HFFc6 (cell line): ENCODE measurements around the gene FAM98C. TPM values are rescaled to one million over a fixed set of nuclear protein-coding genes. Genes with fewer than 3 reads are reported as not detected.

ENCODE experiments used
- DNase-seq: peaks from one replicate; pipeline ENCODE4 v3.0.0-alpha.2; 2018
- H3K27ac Mint-ChIP-seq: 2 replicates; pipeline ENCODE4 v1.8.0; 2020; ENCODE audit warnings: mild to moderate bottlenecking, mixed read lengths
- H3K27me3 Mint-ChIP-seq: 2 replicates; pipeline ENCODE4 v1.8.0; 2021; ENCODE audit warnings: mild to moderate bottlenecking, moderate library complexity, mixed read lengths; ENCODE audit not compliant: insufficient read depth
- H3K36me3 Mint-ChIP-seq: 2 replicates; pipeline ENCODE4 v1.8.0; 2021; ENCODE audit warnings: low read depth, mixed read lengths
- H3K4me1 Mint-ChIP-seq: 2 replicates; pipeline ENCODE4 v1.8.0; 2020; ENCODE audit warnings: low read depth, mixed read lengths
- H3K4me3 Mint-ChIP-seq: 2 replicates; pipeline ENCODE4 v1.8.0; 2020; ENCODE audit warnings: mild to moderate bottlenecking, moderate library complexity, mixed read lengths
- H3K9me3 Mint-ChIP-seq: 2 replicates; pipeline ENCODE4 v1.8.0; 2020; ENCODE audit warnings: mild to moderate bottlenecking, mixed read lengths
- total RNA-seq, 6 experiments: library from RNA; stranded (reverse); fragmentation: NEBNext Ultra II Directional; extraction: Animal tissue kit (Norgen Biotek cat#: 25700); gene quantifications; 2 replicates in 1 of 6; 3 replicates in 5 of 6; pipeline ENCODE4 v1.2.3, GENCODE V29; 2021
- TF ChIP-seq, protein P1 (sequence below): fragments of 200-600 bp; sonication (generic); IDR thresholded peaks from 2 replicates; pipeline ENCODE4 v1.5.0; 2021; ENCODE audit warnings: antibody characterized with exemption, mild to moderate bottlenecking

Gene FAM98C
- total RNA-seq, 6 experiments from 2014 or later = 12.5 to 16.9 (median 15.6) TPM

GRCh38 chr19:38448225-38448624 lies 45.3 kb downstream of the FAM98C start:
- Mint-ChIP-seq H3K4me1 (no peaks in the 10 kb centered on the region), H3K27me3 (peaks cover 29% of the 10 kb centered on the region), H3K27ac (no peak overlapping the region), H3K9me3 (no peaks in the 10 kb centered on the region), H3K36me3 (no peaks in the 10 kb centered on the region), H3K4me3 (no peak overlapping the region)
- TF ChIP-seq, protein P1, sequence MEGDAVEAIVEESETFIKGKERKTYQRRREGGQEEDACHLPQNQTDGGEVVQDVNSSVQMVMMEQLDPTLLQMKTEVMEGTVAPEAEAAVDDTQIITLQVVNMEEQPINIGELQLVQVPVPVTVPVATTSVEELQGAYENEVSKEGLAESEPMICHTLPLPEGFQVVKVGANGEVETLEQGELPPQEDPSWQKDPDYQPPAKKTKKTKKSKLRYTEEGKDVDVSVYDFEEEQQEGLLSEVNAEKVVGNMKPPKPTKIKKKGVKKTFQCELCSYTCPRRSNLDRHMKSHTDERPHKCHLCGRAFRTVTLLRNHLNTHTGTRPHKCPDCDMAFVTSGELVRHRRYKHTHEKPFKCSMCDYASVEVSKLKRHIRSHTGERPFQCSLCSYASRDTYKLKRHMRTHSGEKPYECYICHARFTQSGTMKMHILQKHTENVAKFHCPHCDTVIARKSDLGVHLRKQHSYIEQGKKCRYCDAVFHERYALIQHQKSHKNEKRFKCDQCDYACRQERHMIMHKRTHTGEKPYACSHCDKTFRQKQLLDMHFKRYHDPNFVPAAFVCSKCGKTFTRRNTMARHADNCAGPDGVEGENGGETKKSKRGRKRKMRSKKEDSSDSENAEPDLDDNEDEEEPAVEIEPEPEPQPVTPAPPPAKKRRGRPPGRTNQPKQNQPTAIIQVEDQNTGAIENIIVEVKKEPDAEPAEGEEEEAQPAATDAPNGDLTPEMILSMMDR = no peak
- no peak for DNase-seq

GRCh38 chr19:38449518-38449917 lies 46.6 kb downstream of the FAM98C start:
- peaks cover 28% of the 10 kb centered on the region for H3K27me3 Mint-ChIP-seq

DNA sequence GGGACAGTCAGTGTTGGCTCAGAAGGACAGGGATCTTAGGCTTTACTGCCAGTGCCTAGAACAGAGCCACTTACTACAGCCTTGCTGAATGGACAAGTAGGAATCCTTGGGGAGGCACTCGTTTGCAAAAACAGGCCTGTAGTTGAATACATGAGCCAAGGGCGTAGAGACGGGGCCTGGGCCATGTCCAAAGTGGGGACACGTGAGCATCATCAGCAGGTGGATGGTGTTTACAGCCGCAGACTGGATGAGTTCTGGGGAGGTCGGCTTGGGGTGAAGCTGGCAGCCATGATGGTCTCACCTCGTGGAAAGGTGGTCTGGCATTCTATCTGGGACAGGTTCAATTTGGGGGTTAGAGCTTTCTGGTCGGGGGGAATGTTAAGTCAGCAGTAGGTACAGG lies 48.1 kb downstream of the FAM98C start:
- H3K9me3 Mint-ChIP-seq = no peaks in the 10 kb centered on the region
- H3K27me3 Mint-ChIP-seq = peaks cover 23% of the 10 kb centered on the region
- H3K4me1 Mint-ChIP-seq = no peaks in the 10 kb centered on the region
- TF ChIP-seq, protein P1 = no peak
- no peak overlapping the region for H3K27ac Mint-ChIP-seq
- H3K36me3 Mint-ChIP-seq = no peaks in the 10 kb centered on the region
- DNase-seq = no peak
- no peak overlapping the region for H3K4me3 Mint-ChIP-seq

More at GRCh38 chr19:38449518-38449917, 46.6 kb downstream of the FAM98C start:
- no peak for DNase-seq
- H3K36me3 Mint-ChIP-seq = no peaks in the 10 kb centered on the region
- H3K27ac Mint-ChIP-seq = no peak overlapping the region
- no peaks in the 10 kb centered on the region for H3K4me1 Mint-ChIP-seq
- no peaks in the 10 kb centered on the region for H3K9me3 Mint-ChIP-seq
- no peak overlapping the region for H3K4me3 Mint-ChIP-seq
- TF ChIP-seq, protein P1 = no peak

- Mint-ChIP-seq H3K27me3 (peaks cover 20% of the 10 kb centered on the region), H3K4me1 (no peaks in the 10 kb centered on the region), H3K4me3 (no peak overlapping the region), H3K27ac (no peak overlapping the region), H3K36me3 (no peaks in the 10 kb centered on the region), H3K9me3 (no peaks in the 10 kb centered on the region)
- DNase-seq = no peak
- TF ChIP-seq, protein P1 = no peak
These were observed 48.7 kb downstream of the FAM98C start for GRCh38 chr19:38451629-38452028.

GRCh38 chr19:38452430-38453366 lies 49.8 kb downstream of the FAM98C start:
- H3K4me3 Mint-ChIP-seq = no peak overlapping the region
- H3K36me3 Mint-ChIP-seq = no peaks in the 10 kb centered on the region
- DNase-seq = no peak
- no peak overlapping the region for H3K27ac Mint-ChIP-seq
- H3K27me3 Mint-ChIP-seq = peaks cover 20% of the 10 kb centered on the region
- TF ChIP-seq, protein P1 = no peak
- H3K9me3 Mint-ChIP-seq = no peaks in the 10 kb centered on the region
- H3K4me1 Mint-ChIP-seq = no peaks in the 10 kb centered on the region
